ENCODE data around the gene ESYT1. TPM values are rescaled to one million over a fixed set of nuclear protein-coding genes. Genes with fewer than 3 reads are reported as not detected.

Gene ESYT1
- total RNA-seq, 2 experiments from 2014 or later, result 142 to 146 TPM

GRCh38 chr12:56118688-56119357 lies 9.2 kb upstream of the ESYT1 start:
- no peaks in the 10 kb centered on the region for H3K9me3 Mint-ChIP-seq
- intact Hi-C loops (cut with micrococcal nuclease), result loop anchor here (1.0 to 5.0 kb wide), 16 partner anchors 7 to 513 kb away; partner anchors contain the start of genes ANKRD52, BAZ2A, CNPY2 and CS
- CTCF ChIA-PET, result interaction anchor here (1.0 to 6.9 kb wide), 33 partner anchors 9 to 517 kb away, joined by 3 to 168 read pairs (median 6); partner anchors contain the start of genes ANKRD52, CNPY2, COQ10A and ERBB3

GRCh38 chr12:56119361-56119796 lies 8.7 kb upstream of the ESYT1 start:
- Mint-ChIP-seq H3K36me3 (peaks cover 28% of the 10 kb centered on the region), H3K9me3 (no peaks in the 10 kb centered on the region)
- CTCF ChIA-PET, result interaction anchor here (0.6 to 6.9 kb wide), 18 partner anchors 9 to 381 kb away, joined by 3 to 168 read pairs (median 7); partner anchors contain the start of genes ANKRD52, COQ10A, ESYT1 and MYL6

More at GRCh38 chr12:56118688-56119357, 9.2 kb upstream of the ESYT1 start:
- Mint-ChIP-seq H3K27ac (peak overlapping the region; percentile 100), H3K4me1 (ENCODE audit: low read depth) (peaks cover 31% of the 10 kb centered on the region), H3K4me3 (peak overlapping the region; percentile 99), H3K27me3 (no peaks in the 10 kb centered on the region), H3K36me3 (peaks cover 34% of the 10 kb centered on the region)
- POLR2A ChIA-PET, result interaction anchor here (0.5 to 6.7 kb wide), 24 partner anchors 9 to 562 kb away, joined by 3 to 101 read pairs (median 4); partner anchors contain the start of genes ANKRD52, ESYT1, IL23A and MYL6
- DNase-seq, result no peak

GRCh38 chr12:56120158-56120846 lies 7.8 kb upstream of the ESYT1 start:
- Mint-ChIP-seq H3K4me1 (ENCODE audit: low read depth) (peaks cover 35% of the 10 kb centered on the region), H3K9me3 (no peaks in the 10 kb centered on the region)
- POLR2A ChIA-PET, result interaction anchor here (0.6 to 6.7 kb wide), 6 partner anchors 14 to 101 kb away, joined by 3 to 101 read pairs (median 12); partner anchors contain the start of genes PA2G4, RNF41 and SMARCC2

More at GRCh38 chr12:56119361-56119796, 8.7 kb upstream of the ESYT1 start:
- intact Hi-C loops (cut with micrococcal nuclease), result loop anchor here (1.0 to 5.0 kb wide), 8 partner anchors 139 to 513 kb away; partner anchors contain the start of genes ANKRD52, BAZ2A, CNPY2 and IL23A
- Mint-ChIP-seq H3K27me3 (no peaks in the 10 kb centered on the region), H3K4me1 (ENCODE audit: low read depth) (peaks cover 34% of the 10 kb centered on the region), H3K4me3 (peak overlapping the region; percentile 99), H3K27ac (peak overlapping the region; percentile 100)
- POLR2A ChIA-PET, result interaction anchor here (0.6 to 6.7 kb wide), 11 partner anchors 14 to 145 kb away, joined by 3 to 101 read pairs (median 4); partner anchors contain the start of genes PA2G4, RAB5B, RNF41 and SMARCC2
- DNase-seq, result peak; percentile 73

GRCh38 chr12:56121204-56121870 lies 6.7 kb upstream of the ESYT1 start:
- Mint-ChIP-seq H3K27ac (no peak overlapping the region), H3K4me3 (no peak overlapping the region)

More at GRCh38 chr12:56120158-56120846, 7.8 kb upstream of the ESYT1 start:
- Mint-ChIP-seq H3K27me3 (no peaks in the 10 kb centered on the region), H3K36me3 (peaks cover 28% of the 10 kb centered on the region), H3K4me3 (no peak overlapping the region), H3K27ac (no peak overlapping the region)
- CTCF ChIA-PET, result interaction anchor here (0.6 to 6.9 kb wide), 16 partner anchors 8 to 381 kb away, joined by 3 to 168 read pairs (median 10); partner anchors contain the start of genes ANKRD52, COQ10A, ESYT1 and MYL6
- DNase-seq, result no peak
- intact Hi-C loops (cut with micrococcal nuclease), result no loop called here

GRCh38 chr12:56122637-56123036 lies 5.4 kb upstream of the ESYT1 start:
- Mint-ChIP-seq H3K9me3 (no peaks in the 10 kb centered on the region), H3K27ac (no peak overlapping the region), H3K27me3 (no peaks in the 10 kb centered on the region), H3K4me3 (no peak overlapping the region), H3K4me1 (ENCODE audit: low read depth) (peaks cover 52% of the 10 kb centered on the region), H3K36me3 (peaks cover 15% of the 10 kb centered on the region)
- ChIA-PET POLR2A (interaction anchor here (0.6 kb wide), 1 partner anchor 88 kb away, joined by 3 read pairs; no protein-coding TSS in a partner anchor), CTCF (interaction anchor here (1.4 kb wide), 1 partner anchor 29 kb away, joined by 3 read pairs; no protein-coding TSS in a partner anchor)
- intact Hi-C loops (cut with micrococcal nuclease), result no loop called here
- no peak for DNase-seq

More at GRCh38 chr12:56121204-56121870, 6.7 kb upstream of the ESYT1 start:
- intact Hi-C loops (cut with micrococcal nuclease), result no loop called here
- H3K27me3 Mint-ChIP-seq, result no peaks in the 10 kb centered on the region
- POLR2A ChIA-PET, result interaction anchor here (0.6 kb wide), 1 partner anchor 44 kb away, joined by 3 read pairs; no protein-coding TSS in a partner anchor
- H3K4me1 Mint-ChIP-seq (ENCODE audit: low read depth), result peaks cover 39% of the 10 kb centered on the region
- H3K36me3 Mint-ChIP-seq, result peaks cover 28% of the 10 kb centered on the region
- CTCF ChIA-PET, result interaction anchor here (6.9 kb wide), 1 partner anchor 69 kb away, joined by 168 read pairs; the partner anchor contains the start of gene SMARCC2
- no peaks in the 10 kb centered on the region for H3K9me3 Mint-ChIP-seq
- DNase-seq, result no peak

- DNase-seq, result no peak
- peaks cover 43% of the 10 kb centered on the region for H3K4me1 Mint-ChIP-seq (ENCODE audit: low read depth)
- H3K36me3 Mint-ChIP-seq, result peaks cover 18% of the 10 kb centered on the region
- H3K27me3 Mint-ChIP-seq, result no peaks in the 10 kb centered on the region
- intact Hi-C loops (cut with micrococcal nuclease), result no loop called here
- no peak overlapping the region for H3K4me3 Mint-ChIP-seq
- CTCF ChIA-PET, result interaction anchor here (0.6 to 7.8 kb wide), 8 partner anchors 15 to 98 kb away, joined by 3 to 118 read pairs (median 6); partner anchors contain the start of genes MYL6, MYL6B, RNF41 and SMARCC2
- no peaks in the 10 kb centered on the region for H3K9me3 Mint-ChIP-seq
- peak overlapping the region; percentile 34 for H3K27ac Mint-ChIP-seq
- POLR2A ChIA-PET, result interaction anchor here (1.2 kb wide), 1 partner anchor 66 kb away, joined by 4 read pairs; the partner anchor contains the start of gene SMARCC2
These were observed 3.9 kb upstream of the ESYT1 start for GRCh38 chr12:56124133-56124532.

DNA sequence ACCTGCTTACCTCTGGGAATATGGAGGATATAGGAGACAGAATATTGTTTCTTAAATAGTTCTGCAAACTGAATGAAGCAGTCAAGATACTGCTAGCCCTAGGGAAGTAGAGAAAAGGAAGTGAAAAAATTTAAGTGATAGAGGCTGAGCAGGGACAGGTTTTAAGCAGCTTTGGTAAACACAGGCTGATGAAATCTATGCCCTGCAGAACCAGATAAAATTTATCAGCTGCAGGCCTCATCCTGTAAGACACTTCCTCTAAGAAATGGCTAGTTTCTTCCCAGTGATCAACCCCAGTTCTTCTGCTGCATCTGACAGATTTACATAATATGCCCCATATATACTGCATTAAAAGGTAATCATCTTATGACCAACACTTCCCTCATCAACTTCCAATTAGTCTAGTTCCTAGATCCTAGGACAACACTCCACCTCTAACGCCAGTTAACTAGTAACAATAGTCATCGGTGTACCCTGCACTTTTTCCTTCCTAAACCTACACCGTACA lies 1.3 kb upstream of the ESYT1 start:
- Mint-ChIP-seq H3K4me1 (ENCODE audit: low read depth) (peaks cover 52% of the 10 kb centered on the region), H3K27ac (peak overlapping the region; percentile 93), H3K9me3 (no peaks in the 10 kb centered on the region), H3K4me3 (peak overlapping the region; percentile 97), H3K36me3 (peaks cover 29% of the 10 kb centered on the region), H3K27me3 (no peaks in the 10 kb centered on the region)
- no peak for DNase-seq
- intact Hi-C loops (cut with micrococcal nuclease), result loop anchor here (1.0 to 2.0 kb wide), 6 partner anchors 8 to 388 kb away; partner anchors contain the start of genes CS, MYL6, MYL6B and ZC3H10
- ChIA-PET POLR2A (interaction anchor here (0.9 to 3.8 kb wide), 5 partner anchors 9 to 95 kb away, joined by 3 to 45 read pairs (median 17); partner anchors contain the start of genes MYL6, MYL6B, RNF41 and RPL41), CTCF (interaction anchor here (0.9 to 7.8 kb wide), 16 partner anchors 9 to 131 kb away, joined by 3 to 118 read pairs (median 7); partner anchors contain the start of genes ANKRD52, MYL6, MYL6B and PA2G4)

DNA sequence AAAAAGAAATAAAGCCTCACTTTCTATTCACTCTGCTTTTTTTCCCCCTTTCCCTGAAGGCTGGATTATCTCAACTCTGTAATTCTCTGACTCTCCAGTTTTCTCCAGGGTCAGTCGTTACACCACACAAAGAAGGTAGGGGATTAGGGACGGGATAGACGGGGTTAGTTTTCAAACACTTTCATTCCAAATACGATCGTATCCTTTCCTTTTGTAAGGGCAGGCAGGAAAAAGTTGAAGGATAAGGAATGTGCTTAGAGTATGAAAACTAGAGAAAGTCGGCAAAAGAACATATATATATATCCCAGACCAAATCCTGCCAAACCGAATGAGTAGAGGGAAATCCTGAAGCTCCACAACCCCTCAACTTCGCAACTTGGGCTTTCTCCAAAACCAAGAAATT lies 581 bp upstream of the ESYT1 start:
- ChIA-PET CTCF (interaction anchor here (0.7 to 7.8 kb wide), 16 partner anchors 10 to 201 kb away, joined by 3 to 118 read pairs (median 6); partner anchors contain the start of genes ANKRD52, MYL6, MYL6B and PA2G4), POLR2A (interaction anchor here (0.5 to 3.8 kb wide), 11 partner anchors 10 to 154 kb away, joined by 3 to 45 read pairs (median 15); partner anchors contain the start of genes MYL6, MYL6B, PA2G4 and RAB5B)
- peaks cover 59% of the 10 kb centered on the region for H3K4me1 Mint-ChIP-seq (ENCODE audit: low read depth)
- peaks cover 36% of the 10 kb centered on the region for H3K36me3 Mint-ChIP-seq
- no peaks in the 10 kb centered on the region for H3K27me3 Mint-ChIP-seq
- H3K4me3 Mint-ChIP-seq, result peak overlapping the region; percentile 97
- intact Hi-C loops (cut with micrococcal nuclease), result loop anchor here (2.0 kb wide), 1 partner anchor 389 kb away; no protein-coding TSS in a partner anchor
- no peak for DNase-seq
- peak overlapping the region; percentile 93 for H3K27ac Mint-ChIP-seq
- no peaks in the 10 kb centered on the region for H3K9me3 Mint-ChIP-seq

DNA sequence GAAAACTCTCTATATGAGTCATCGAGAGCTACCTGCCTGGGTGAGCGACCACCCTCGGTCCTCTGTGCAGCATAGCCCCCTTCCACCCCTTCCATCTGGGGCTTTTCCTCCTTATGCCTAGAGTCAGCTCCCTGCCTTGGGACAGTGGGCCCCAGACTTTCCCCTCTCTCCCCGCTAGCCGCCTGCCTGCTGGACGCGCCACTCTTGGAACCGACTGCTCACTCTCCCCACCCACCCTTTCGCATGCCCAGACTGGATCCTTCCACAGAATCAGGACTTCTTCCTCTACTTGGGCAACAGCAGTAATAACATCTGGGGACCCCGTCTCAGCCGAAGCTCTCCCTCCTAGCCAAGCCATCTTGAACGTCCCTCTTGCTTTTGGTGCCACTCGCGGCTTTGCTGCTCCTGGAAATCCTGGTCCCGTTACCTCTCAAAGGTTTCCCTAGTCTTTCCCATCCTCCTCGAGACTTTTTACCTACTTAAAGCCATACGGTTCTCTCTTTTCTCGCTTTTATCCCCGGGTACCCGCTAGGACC lies 671 bp downstream of the ESYT1 start:
- H3K4me1 Mint-ChIP-seq (ENCODE audit: low read depth), result peaks cover 63% of the 10 kb centered on the region
- H3K27ac Mint-ChIP-seq, result peak overlapping the region; percentile 93
- no peaks in the 10 kb centered on the region for H3K9me3 Mint-ChIP-seq
- no peak for DNase-seq
- H3K36me3 Mint-ChIP-seq, result peaks cover 44% of the 10 kb centered on the region
- peak overlapping the region; percentile 97 for H3K4me3 Mint-ChIP-seq
- CTCF ChIA-PET, result interaction anchor here (0.9 to 7.8 kb wide), 14 partner anchors 8 to 390 kb away, joined by 3 to 118 read pairs (median 4); partner anchors contain the start of genes MYL6, MYL6B, PA2G4 and RPL41
- intact Hi-C loops (cut with micrococcal nuclease), result loop anchor here (1.0 kb wide), 2 partner anchors 10 to 24 kb away; partner anchors contain the start of gene PA2G4
- POLR2A ChIA-PET, result interaction anchor here (0.6 to 3.8 kb wide), 12 partner anchors 10 to 965 kb away, joined by 3 to 45 read pairs (median 10); partner anchors contain the start of genes MYL6, MYL6B, PA2G4 and RNF41
- no peaks in the 10 kb centered on the region for H3K27me3 Mint-ChIP-seq

All from activated CD4-positive, alpha-beta memory T cell treated with anti-CD3 and anti-CD28 coated beads for 36 hours (primary cell).